GM19455 (cell line): ENCODE measurements around the gene CELF2.

Experiments used
- ATAC-seq: cut with Tn5 transposase; IDR thresholded peaks from one replicate; pipeline ENCODE4 v1.9.1; 2021; ENCODE audit not compliant: unreplicated experiment

The CELF2 gene

DNA sequence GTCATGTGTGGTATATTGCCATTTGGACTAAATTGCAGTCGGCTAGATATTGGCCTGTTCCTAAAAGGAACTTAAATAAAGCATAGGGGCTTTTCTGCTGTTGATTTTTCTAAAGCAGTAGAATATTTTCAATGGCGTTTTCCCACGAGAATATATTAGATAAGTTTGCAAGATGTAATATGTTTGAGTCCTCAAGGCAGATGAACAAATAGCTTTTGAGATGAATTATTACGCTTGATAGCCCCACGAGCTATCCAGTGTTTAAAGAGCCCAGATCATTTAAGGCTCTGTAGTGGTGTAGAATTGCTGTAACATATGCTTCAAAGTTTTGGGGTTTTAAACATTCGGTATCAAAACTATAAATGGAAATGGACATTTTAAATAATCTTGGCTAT lies 2.9 kb downstream of the CELF2 start:
- no peak for ATAC-seq

DNA sequence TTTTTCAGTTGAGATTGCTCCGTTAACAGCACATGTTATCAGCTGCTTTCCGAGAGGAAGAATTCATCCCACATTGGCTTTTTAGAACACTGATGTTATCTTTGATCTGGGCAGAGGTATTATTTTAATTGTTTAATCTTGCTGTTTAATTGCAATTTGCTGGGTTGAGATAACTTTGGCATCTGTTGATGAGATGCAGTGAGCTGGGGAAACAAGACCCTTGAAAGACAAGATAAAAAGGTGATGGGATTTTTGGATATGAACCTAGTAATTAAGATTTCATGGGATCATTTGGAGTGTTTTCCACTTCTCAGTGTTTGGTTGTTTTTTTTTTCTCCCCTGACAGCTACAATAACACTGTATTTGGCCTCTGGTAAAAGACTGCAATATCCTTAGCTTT lies 4.5 kb downstream of the CELF2 start:
- ATAC-seq: no peak

DNA sequence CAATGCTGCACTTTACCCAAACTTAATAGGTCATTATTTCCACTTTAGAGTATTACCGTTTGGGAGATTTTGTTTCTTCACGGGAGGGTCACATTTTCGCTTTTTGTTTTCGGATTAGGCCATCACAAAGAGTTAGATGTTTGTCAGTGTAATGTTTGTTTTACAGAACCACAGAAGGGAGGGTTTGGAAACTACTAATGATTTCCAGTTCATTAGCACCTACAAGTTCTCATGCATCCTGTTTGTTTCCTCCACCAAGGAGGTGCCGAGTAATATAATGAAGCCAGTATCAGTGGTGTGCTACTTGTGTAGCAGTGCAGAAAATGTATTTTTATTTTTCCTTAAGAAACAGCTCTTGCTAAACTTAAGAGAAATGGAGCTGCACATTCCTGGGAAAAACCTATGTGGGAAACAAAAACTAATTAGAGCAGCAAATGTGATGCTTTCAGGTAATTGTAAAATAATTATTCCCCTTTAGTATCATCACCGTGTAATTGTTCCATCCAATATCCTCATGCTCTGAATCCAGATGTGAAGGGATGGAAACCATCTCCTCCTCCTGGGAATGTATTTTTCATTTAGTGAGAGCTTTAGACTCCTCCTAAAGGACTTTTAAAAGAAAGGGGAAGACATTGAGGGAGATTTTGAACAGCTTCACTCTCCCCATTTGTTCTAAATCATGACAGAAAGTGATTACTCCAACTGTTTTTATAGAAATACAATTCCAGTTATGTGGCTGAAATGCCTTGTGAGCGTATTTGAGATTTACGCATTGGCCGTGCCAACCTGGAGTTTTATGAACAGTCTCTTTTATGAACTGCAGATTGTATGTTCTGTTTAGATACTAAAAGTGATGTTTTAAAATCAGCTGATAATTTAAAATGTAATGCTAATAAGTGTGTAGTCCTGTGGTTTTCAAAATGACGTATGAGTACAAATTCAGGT lies 5.6 kb downstream of the CELF2 start:
- no peak for ATAC-seq

DNA sequence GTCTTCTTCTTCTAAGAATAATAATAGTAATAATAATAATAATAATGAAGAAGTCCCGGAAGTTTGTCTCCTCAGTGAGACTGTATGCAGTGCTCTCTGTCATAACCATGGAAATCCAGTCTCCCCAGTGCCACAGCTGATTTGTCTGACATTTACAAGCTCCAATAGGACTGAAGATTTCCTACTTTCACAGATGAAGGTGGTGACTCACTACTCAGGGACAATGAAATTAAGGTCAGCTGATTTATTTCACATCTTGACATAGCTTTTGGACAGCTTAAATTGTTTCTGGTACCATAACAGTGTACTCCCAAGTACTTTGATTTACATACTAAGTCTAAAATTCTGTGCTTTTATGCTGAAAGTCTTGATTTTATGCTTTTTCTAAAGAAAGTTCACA lies 6.9 kb downstream of the CELF2 start:
- no peak for ATAC-seq

DNA sequence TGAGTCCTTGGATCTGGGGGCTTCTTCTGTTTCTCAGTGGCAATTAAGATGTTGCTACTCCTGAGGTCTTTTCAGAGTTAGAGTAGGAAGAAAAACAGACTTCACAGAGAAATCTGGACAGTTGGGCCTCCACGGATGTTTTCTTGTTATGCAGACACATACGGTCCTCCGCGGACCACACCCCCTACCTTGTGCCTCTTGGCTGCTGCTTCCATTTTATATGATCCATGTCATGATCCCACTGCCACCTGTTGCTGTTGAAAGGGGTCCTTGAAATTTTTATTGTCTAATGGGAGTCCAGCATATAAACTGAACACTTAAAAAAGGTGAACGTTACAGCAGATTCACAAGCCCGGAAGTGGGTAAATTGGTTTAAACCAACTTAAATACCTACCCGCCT lies 8.3 kb downstream of the CELF2 start:
- ATAC-seq: no peak

DNA sequence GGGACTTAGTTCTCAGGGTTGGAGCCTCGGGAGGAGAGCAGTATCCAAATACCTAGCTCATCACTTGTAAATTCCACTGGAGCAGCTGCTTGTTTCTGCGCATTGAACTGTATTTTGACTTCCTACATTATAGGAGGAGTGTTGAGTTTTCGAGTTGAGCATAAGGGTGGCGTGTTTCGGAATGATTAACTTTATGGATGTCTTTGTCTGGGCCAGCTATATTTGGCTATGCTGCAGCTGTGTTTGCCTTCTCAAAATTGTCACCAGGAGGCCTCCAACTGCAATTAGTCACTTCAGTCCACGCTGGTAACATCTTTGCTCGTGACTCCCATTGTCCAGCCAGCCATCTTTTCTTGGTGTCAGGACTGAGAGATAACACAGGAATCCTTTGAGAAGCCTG lies 9.1 kb downstream of the CELF2 start:
- ATAC-seq: no peak

DNA sequence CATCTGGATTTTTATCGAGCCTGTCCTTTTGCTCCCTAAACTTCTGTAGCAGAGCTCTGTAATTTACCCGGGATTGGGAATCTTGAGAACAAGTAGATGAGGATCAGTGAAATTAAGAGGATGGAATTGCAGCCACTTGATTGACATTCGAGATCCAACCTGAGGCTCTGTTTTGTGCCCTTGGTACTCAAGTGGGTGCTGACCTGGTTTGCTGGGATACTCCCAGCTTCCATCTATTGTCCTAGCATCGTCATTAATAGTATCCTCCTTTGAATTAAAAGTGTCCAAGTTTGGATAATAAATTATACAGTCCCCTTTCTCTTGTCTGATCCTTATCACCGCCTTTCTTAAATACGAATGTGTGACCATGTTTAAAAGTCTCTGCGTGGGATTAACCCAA lies 17.1 kb downstream of the CELF2 start:
- no peak for ATAC-seq

DNA sequence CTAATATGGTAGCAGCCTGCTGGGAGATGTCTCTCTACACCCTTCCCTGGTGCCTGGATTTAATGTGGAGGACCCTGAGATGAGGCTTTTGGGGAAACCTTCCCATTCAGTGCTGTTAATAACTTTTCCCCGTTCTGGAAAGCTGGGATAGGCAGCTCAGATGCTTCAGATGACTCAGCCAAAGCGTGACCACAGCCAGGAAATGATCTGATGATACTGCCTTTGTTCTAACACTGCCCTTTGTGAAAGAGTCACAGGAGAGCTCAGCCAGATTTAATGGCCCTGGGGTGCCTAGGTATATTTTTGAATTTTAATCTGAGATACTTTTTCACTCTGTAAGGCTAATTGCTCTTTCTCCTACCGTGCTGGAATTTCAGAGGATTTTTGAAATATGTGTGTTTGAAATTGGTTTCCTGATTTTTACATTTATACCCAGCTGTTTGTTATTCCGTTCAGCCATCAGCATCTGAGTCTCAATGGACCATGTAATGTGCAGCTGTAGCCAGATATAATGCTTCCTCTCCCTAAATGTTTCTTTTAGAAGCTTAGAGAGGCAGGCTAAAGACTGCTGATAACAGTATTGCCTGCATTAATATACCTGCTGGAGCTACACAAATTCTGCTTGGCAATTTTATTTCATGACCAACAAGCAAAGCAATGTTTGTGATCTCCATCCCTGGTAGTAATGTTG lies 17.8 kb downstream of the CELF2 start:
- no peak for ATAC-seq

DNA sequence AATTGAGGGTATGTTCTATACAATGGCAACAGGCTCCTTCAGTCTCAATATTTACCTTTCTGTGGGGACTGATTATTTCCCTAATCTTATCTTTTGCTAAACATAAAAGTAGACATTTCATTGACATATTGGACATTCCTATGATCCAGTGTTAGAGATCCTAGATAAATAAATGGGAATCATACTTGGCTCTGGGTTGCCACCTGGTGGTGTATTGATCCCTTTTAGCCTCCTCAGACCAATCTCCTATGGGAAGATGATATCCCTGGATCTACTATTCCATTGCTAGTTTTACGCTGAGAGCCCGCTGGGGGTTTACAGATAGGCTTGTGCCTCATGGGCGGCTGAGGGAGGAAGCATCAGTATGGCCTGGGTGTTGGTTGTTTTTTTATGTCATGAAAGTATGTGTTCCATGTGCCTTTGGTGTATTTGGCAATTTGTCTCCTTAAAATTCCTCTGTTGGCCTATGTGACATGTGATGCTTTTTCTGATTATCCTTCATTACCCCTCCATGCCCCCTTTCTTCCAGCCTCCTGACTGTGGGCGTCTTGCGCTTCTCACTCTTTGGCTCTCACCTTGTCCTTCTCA lies 18.8 kb downstream of the CELF2 start:
- ATAC-seq: no peak

DNA sequence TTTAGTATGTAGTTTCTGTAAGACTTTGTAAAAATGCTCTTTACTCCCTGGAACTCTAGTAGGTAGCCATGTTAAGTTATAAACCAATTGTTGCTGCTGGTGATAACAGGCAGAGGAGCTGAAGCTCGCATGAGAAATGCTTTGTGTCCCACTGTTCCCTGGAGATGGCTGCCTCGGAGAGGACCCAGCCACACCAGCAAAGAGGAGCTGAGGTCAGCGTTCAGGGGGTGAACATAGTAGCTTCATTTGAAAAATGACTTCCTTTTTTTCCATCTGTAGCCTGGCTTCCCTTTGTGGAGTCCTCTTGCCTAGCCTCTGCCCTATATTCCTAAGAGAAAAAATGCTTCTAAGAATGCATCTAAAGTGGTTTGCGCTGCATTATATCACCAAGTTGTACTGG lies 20.3 kb downstream of the CELF2 start:
- no peak for ATAC-seq

DNA sequence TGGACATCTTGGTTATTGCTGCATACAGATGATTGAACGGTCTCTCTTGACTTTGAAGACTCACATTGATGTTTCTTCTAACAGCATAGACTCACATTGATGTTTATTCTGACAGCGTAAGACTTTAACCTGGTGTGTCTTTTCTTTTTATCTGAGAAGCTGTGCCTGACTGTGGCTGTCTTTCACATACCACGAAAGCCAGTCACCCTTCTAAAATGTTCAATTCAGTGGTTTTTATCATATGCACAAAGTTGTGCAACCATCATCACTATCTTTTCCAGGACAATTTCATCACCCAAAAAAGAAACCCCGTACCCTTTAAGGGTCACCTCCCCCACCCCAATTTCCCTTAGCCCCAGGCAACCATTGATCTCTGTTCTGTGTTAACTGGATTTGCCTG lies 24.7 kb downstream of the CELF2 start:
- no peak for ATAC-seq

DNA sequence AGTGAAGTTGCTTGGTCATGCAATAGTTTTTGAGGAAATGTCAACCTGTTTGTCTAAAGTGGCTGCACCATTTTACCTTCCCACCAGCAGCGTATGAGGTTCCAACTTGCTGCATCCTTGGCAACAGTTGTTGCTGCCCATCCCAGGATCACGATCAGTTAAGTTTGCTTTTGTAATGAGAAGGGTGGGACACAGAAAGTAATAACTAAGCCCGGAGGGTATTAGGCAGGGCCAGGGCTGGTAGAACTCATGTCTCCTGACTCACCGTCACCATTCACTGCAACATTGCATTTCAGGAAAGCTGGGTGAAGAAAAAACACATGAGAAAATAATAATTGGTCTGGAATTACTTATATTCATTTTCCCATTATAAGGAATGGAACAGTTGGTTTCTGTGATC lies 25.4 kb downstream of the CELF2 start:
- ATAC-seq: no peak

DNA sequence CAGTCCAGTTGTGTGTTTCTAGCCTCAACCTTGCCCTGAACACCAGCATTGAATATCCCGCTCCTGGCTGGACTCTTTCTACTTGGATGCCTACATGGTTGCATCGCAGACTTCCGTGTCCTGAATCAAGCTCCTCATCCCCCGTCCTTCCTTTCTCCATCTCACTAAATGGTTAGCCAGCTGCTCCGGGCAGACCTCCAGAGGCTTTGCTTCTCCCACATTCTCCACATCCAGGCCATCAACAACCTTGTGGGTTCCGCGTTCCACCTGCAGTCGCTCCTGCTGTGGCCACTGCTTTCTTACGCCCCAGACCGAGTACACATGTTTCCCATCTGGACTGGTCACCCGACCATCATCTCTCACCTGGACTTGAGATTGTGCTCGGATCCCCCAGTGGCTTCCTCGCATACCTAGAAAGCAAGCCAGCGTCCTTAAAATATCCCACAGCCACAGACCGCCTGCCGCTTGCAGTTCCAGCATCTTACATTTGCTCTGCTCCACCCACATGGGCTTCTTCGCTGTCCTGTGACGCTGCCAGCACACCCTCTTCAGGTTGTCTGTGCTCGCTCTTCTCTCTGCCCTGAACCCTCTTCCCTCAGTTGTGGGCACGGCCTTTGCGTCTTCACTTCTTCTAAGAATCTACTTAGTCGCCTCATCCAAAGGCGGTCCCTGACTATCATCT lies 25.9 kb downstream of the CELF2 start:
- no peak for ATAC-seq

DNA sequence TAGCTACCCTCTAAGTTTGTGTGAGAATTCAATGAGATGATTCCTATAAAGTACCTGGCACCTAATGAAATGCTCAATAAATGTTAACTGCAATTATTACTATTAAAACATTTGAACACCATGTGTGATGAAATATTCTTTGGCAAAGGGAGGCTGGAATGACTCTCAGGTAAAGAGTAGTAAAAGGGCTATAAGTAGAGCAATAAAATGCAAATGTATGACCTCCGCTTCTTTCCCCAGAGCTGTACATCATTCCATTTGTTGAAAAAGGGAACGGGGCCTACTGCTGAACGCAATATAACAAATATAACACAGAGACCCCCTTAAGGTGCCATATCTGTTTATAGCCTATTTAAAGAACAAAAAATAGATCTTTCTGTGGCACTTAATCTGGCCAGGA lies 27.8 kb downstream of the CELF2 start:
- ATAC-seq: no peak

DNA sequence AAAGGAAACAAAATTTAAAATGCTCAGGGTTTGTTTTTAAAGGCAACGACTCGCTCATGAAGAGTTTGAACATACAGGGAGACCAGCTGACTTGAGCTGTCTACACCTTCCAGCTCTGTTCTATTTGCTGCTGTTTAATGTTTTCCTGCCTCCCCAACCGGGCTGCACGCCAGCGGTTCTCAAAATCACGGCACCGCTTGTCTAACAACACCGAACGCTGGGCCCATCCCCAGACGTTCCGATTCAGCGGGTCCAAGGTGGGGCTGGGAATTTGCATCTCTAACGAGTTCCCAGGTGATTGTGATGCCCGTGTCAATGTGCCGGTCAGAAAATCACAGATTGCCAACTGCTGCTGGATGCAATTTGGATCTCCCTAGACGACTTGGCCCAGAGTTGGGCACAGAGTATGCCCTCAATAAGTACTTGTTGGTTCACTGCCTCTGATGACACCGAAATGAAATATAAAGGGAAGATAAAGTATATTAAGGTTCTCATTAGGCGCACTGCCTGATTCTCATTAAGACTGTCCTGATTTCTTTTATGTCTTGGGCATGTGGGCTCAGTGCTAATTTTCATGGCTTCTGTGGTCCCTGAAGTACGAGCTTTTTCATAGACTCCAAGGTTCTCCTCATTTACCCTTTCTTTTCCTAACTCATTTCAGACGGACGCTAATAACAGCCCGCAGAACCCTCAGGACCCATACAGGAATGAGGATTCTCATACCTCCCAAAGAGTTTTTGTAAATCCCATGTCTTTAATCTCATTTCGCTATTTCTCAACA lies 28.5 kb downstream of the CELF2 start:
- no peak for ATAC-seq

DNA sequence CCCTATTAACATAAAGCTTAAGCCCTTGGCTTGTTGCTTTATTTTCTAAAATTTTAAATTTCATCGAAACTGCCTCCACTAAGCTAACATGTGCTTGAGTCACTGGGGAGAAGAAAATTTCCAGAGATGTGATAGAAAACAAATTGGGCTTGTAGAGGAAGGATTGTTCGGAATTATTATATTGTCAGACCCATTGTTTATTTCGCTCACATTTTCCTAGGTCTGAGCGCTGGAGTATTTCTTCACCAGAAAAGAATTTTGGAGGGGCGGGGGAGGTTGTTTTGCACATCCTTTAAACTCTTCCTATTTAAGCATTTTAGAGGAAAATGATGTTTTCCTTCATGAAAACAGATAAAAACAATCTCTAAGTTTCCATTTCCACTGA lies 29.1 kb downstream of the CELF2 start:
- no peak for ATAC-seq

DNA sequence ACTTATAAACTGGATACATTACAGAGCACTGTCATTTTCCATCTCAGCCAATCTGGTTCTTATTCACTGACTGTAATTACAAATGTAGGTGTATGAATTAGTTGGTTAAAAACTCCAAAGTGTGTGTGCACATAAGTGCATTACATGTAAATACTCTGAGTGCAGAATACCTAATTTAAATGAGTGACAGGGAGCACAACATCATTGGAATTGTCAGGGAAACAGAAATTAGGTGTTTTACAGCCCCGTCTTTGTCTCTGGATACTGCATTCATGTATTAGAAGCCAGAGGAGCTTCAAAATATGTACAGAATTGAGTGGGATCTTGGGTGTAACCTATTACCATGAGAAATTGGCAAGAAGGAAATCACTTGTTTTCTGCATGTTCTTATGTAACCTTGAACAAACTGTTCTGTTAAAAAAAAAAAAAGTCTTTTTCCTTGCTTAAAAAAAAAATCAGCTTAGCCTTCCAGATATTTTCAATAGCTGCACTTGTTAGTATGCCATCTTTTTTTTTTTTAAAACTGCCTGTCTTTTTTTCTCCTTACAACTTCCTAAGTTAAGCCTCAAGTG lies 31.1 kb downstream of the CELF2 start:
- ATAC-seq: no peak

DNA sequence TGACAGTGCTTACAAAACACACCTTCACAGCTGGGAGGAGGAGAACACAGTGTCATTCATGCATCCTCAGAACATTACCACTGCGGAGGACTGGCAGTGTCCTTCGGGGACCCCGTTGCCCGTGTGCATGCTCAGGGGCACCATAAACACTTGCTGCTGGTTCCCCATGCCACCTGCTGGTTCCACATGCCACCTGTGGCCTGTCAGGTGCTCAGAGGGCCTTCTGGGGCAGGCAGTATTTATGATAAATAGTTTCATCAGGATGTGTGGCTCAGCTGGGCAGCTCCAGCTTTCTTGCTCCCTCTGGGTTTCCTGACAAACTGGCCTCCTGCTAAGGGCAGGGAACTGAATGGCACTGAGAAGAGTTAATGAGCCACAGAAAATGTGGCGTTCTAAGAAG lies 32.1 kb downstream of the CELF2 start:
- no peak for ATAC-seq

DNA sequence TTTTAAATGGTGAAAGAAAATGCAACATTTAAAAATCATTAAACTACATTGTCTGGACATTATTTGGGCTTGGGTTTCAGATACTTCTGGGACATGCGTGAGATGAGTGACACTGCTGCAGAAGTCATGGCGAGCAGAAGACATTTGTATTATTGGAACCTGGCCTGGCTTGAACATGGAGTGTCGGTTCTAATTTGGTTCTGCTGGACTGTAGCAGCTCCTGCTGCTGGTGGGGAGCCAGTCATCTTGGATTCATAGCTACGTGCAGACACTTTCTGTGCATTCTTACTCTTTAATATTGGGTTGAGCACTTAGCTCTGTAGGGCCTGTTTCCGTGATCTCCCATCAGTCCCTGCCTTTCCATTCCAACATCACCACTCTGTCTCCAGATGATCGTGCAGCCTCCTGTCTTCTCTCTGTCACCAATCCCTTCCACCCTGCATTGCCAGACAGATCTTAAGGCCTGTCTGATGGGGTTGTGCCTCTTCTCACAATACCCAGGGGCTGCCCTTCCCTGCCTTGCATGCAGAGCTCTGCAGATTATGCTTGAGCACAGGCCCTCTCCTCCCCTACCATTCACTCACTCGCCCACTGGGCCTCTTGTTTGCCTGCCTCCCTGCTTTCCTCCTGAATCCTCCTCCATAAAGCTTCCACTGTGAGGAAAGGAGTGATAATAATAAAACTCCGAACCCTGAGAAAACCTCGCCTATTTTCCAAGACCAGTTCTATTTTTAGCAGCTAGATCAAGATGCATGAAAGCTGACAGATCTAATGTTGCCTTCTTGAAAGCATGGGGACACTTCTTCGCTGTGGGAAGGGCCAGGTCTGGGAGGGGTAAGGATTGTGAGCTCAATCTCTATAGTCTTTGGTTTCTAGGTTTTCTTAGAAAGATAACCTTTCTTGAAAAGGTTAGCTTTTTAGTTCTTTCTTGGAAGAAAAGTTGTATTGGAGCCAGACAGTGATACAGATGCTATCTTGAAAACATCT lies 32.9 kb downstream of the CELF2 start:
- no peak for ATAC-seq
